ENCODE results near the gene NR1H2. TPM values are rescaled to one million over a fixed set of nuclear protein-coding genes. Genes with fewer than 3 reads are reported as not detected.

NR1H2 gene
- total and polyA plus RNA-seq, 10 of the 15 experiments (the other 5 are each of a cell fraction or from before 2014, with no cell fraction given), result 0.05 to 54.2 (median 35.1) TPM

- peaks cover 5% of the 10 kb centered on the region for H3K79me2 ChIP-seq (ENCODE audit: control insufficient read depth, insufficient read depth, low read length)
- H4K20me1 ChIP-seq (ENCODE audit: control insufficient read depth, insufficient read depth), result no peaks in the 10 kb centered on the region
- ChIA-PET CTCF (interaction anchor here (0.8 kb wide), 1 partner anchor 82 kb away, joined by 3 read pairs; no protein-coding TSS in a partner anchor), RAD21 (ENCODE audit: unreplicated experiment) (interaction anchor here (0.7 kb wide), 1 partner anchor 82 kb away, joined by 3 read pairs; no protein-coding TSS in a partner anchor), SMC1A (ENCODE audit: uncharacterized antibody, unreplicated experiment) (interaction anchor here (1.0 kb wide), 1 partner anchor 52 kb away, joined by 3 read pairs; no protein-coding TSS in a partner anchor), POLR2A (interaction anchor here (0.6 kb wide), 1 partner anchor 14 kb away, joined by 3 read pairs; no protein-coding TSS in a partner anchor)
- H3K27me3 ChIP-seq (replicated peaks in 1 of 2; ENCODE audit: control insufficient read depth in 2 of 2, insufficient read depth in 2 of 2, low read length in 1 of 2), result no peaks in the 10 kb centered on the region
- peaks cover 5 to 16% of the 10 kb centered on the region in 2 experiments; a peak in 3 of 4 replicates for H3K36me3 ChIP-seq (ENCODE audit: control insufficient read depth in 2 of 2, insufficient read depth in 2 of 2, low read length in 1 of 2)
- H3K9ac ChIP-seq (ENCODE audit: control insufficient read depth, insufficient read depth, low read length), result no peak overlapping the region
- H3K9me3 ChIP-seq (replicated peaks; ENCODE audit: control insufficient read depth, insufficient read depth, low read length), result no peaks in the 10 kb centered on the region
- ATAC-seq, result no peak
- no peak overlapping the region for H2AFZ ChIP-seq (ENCODE audit: control insufficient read depth, low read depth, low read length)
- no peak overlapping the region for H3K4me2 ChIP-seq (ENCODE audit: control insufficient read depth, insufficient read depth)
- H3K4me3 ChIP-seq, result no peak overlapping the region
- peaks cover 7% of the 10 kb centered on the region; the same call in 1 of the 2 replicates for H3K4me1 ChIP-seq (ENCODE audit: control insufficient read depth, insufficient read depth, low read length)
- 98% methylated on average over 10 of the region's 10 CpGs for WGBS (ENCODE audit: insufficient coverage, insufficient replicate concordance, low lambda C conversion rate, missing lambda C conversion rate)
- in situ Hi-C loops (cut with MboI) (no loop called here), intact Hi-C loops (cut with micrococcal nuclease; ENCODE audit: unreplicated experiment) (no loop called here)
- no peak for FAIRE-seq
- BruUV-seq (replicated peaks), result no TSS peak
- H3K27ac ChIP-seq (ENCODE audit: control insufficient read depth, insufficient read depth), result no peak overlapping the region
- no peak for DNase-seq (ENCODE audit: low read depth, low spot score)
- TF ChIP-seq WRNIP1 (IDR thresholded peaks at IDR 0.05; ENCODE audit: borderline replicate concordance, low read depth, low read length) (no peak), RCOR1 (conservative IDR thresholded peaks at IDR 0.05; ENCODE audit: low read depth, low read length) (no peak), NFYA (IDR thresholded peaks at IDR 0.05; ENCODE audit: borderline replicate concordance, low read depth, low read length) (no peak), CUX1 (IDR thresholded peaks at IDR 0.05; ENCODE audit: insufficient replicate concordance, low read depth, low read length) (no peak), TCF7 (IDR thresholded peaks at IDR 0.05; ENCODE audit: borderline replicate concordance) (no peak), BMI1 (IDR thresholded peaks at IDR 0.05; ENCODE audit: borderline replicate concordance) (no peak), CBX3 (IDR thresholded peaks at IDR 0.05; ENCODE audit: borderline replicate concordance, low read depth) (no peak), BACH1 (IDR thresholded peaks at IDR 0.05; ENCODE audit: borderline replicate concordance) (no peak), SP1 (IDR thresholded peaks at IDR 0.05; ENCODE audit: low read depth, low read length) (no peak), GATAD2B (conservative IDR thresholded peaks at IDR 0.05; ENCODE audit: low read depth) (no peak), USF2 (IDR thresholded peaks at IDR 0.05; ENCODE audit: borderline replicate concordance, low read depth, low read length) (no peak), NR2F1 (conservative IDR thresholded peaks at IDR 0.05) (no peak), KLF5 (IDR thresholded peaks at IDR 0.05; ENCODE audit: partially characterized antibody) (no peak), ZBTB11 (CRISPR knock-in tag; IDR thresholded peaks at IDR 0.05) (no peak), EED (IDR thresholded peaks at IDR 0.05; ENCODE audit: low read depth) (no peak), CEBPB (IDR thresholded peaks at IDR 0.05; ENCODE audit: borderline replicate concordance in 1 of 2, low read depth in 2 of 2, low read length in 2 of 2) (no peak)
These were observed 2.6 kb downstream of the NR1H2 start for GRCh38 chr19:50378863-50379236.

Measured in GM12878 (cell line).